ENCODE results near the gene ATP11A. TPM values are rescaled to one million over a fixed set of nuclear protein-coding genes. Genes with fewer than 3 reads are reported as not detected.
"Not testable (repeated sequence)": the region's sequence is repeated elsewhere in the genome, so short reads cannot be mapped to it uniquely, and the experiment has no call there.

ATP11A gene
- total and polyA plus RNA-seq, 7 donors: 3.9 to 48.6 (median 26.4) TPM

DNA sequence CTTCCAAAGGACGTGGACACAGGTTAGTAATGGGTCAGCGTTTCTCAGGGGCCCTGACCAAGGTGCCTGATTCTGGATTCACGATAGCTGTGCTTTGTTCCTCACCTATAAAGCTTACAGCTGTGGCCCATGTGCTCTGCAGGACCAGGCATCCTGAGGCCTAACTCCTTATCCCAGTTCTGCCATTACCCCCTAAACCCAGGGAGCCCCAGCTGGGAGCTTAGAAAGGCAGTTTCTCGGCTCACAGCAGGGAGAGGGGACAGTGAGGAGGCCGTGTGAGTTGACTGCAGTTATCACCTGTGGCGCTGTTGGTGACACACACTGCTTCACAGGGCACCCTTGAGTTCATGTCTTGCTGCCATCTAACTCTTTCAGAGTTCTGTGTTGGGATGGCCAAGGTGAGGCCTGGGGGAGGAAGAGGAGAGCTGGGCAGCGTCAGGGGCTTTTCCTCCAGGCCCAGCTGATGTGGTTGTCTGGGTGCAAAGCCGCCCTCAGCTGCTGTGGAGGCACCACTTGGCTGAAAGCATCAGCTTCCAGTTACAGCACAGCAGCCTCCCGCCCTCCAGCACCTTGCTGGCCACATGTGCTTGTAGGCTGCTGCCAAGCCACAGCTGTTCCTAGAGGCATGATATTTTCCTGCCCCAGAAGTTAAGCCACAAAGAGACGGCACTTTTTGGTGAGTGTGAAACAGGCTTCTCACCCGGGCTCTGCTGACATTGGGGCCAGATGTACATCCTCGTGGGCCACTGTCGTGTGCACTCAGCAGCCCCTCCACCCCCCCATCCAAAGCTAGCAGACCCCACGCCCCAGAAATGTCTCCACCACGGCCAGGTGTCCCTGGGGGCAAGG lies 179.6 kb downstream of the ATP11A start:
- Histone ChIP-seq H3K9me3 (no peaks in the 10 kb centered on the region), H3K27ac (no peak overlapping the region), H3K4me1 (no peaks in the 10 kb centered on the region), H3K4me3 (no peak overlapping the region), H3K36me3 (ENCODE audit: insufficient read depth in 1 of 2, low read depth in 1 of 2) (peaks cover 0 to 36% of the 10 kb centered on the region in 2 donors), H3K27me3 (ENCODE audit: insufficient read depth in 3 of 3, low read length in 2 of 3) (no peaks in the 10 kb centered on the region)
- intact Hi-C loops (cut with DNase I): loop anchor here in 1 of 2 donors (10.0 kb wide), 1 partner anchor 1395 kb away; no protein-coding TSS in a partner anchor
- TF ChIP-seq, protein P1, sequence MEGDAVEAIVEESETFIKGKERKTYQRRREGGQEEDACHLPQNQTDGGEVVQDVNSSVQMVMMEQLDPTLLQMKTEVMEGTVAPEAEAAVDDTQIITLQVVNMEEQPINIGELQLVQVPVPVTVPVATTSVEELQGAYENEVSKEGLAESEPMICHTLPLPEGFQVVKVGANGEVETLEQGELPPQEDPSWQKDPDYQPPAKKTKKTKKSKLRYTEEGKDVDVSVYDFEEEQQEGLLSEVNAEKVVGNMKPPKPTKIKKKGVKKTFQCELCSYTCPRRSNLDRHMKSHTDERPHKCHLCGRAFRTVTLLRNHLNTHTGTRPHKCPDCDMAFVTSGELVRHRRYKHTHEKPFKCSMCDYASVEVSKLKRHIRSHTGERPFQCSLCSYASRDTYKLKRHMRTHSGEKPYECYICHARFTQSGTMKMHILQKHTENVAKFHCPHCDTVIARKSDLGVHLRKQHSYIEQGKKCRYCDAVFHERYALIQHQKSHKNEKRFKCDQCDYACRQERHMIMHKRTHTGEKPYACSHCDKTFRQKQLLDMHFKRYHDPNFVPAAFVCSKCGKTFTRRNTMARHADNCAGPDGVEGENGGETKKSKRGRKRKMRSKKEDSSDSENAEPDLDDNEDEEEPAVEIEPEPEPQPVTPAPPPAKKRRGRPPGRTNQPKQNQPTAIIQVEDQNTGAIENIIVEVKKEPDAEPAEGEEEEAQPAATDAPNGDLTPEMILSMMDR (IDR thresholded peaks at IDR 0.05): no peak
- WGBS, 3 donors: 75 to 78% (median 77%) methylated on average over 15 of the region's 15 CpGs
- ATAC-seq: no peak
- DNase-seq: no peak

DNA sequence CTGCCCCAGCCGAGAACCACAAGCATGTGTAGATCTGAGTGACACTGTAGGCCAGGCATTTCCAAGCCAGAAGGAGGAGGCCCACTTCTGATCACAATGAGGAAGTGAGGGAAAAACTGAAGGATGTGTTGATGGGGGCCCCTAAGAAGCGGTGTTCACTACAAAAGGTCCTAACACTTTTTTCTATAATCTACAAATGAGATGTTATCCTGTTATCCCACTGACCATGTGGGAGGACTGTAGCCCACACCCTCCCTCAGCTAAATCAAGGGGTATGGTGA lies 180.2 kb downstream of the ATP11A start:
- DNase-seq: no peak
- no peaks in the 10 kb centered on the region for H3K27me3 ChIP-seq (ENCODE audit: insufficient read depth in 3 of 3, low read length in 2 of 3)
- WGBS, 3 donors: 84 to 92% (median 92%) methylated on average over 2 of the region's 2 CpGs
- H3K4me3 ChIP-seq: no peak overlapping the region
- H3K27ac ChIP-seq: no peak overlapping the region
- intact Hi-C loops (cut with DNase I): loop anchor here in 1 of 2 donors (10.0 kb wide), 1 partner anchor 1395 kb away; no protein-coding TSS in a partner anchor
- H3K36me3 ChIP-seq (ENCODE audit: insufficient read depth in 1 of 2, low read depth in 1 of 2): peaks cover 0 to 36% of the 10 kb centered on the region in 2 donors
- TF ChIP-seq, protein P1 (IDR thresholded peaks at IDR 0.05): no peak
- no peaks in the 10 kb centered on the region for H3K9me3 ChIP-seq
- H3K4me1 ChIP-seq: no peaks in the 10 kb centered on the region
- no peak for ATAC-seq

GRCh38 chr13:112870737-112871287 lies 181.0 kb downstream of the ATP11A start:
- Histone ChIP-seq H3K27ac (no peak overlapping the region), H3K9me3 (no peaks in the 10 kb centered on the region), H3K36me3 (ENCODE audit: insufficient read depth in 1 of 2, low read depth in 1 of 2) (peaks cover 0 to 38% of the 10 kb centered on the region in 2 donors), H3K27me3 (ENCODE audit: insufficient read depth in 3 of 3, low read length in 2 of 3) (no peaks in the 10 kb centered on the region), H3K4me1 (no peaks in the 10 kb centered on the region), H3K4me3 (no peak overlapping the region)
- WGBS, 3 donors: 82 to 87% (median 84%) methylated on average over 28 of the region's 28 CpGs
- TF ChIP-seq, protein P1 (IDR thresholded peaks at IDR 0.05): no peak
- ATAC-seq: no peak
- intact Hi-C loops (cut with DNase I): loop anchor here in 1 of 2 donors (10.0 kb wide), 1 partner anchor 1396 kb away; no protein-coding TSS in a partner anchor
- no peak for DNase-seq

- WGBS, 3 donors: 92 to 97% (median 96%) methylated on average over 12 of the region's 12 CpGs
- peak in 1 of 2 donors; percentile 38 for DNase-seq
- no peaks in the 10 kb centered on the region for H3K4me1 ChIP-seq
Measured at GRCh38 chr13:112871742-112872141, 181.9 kb downstream of the ATP11A start.

GRCh38 chr13:112872657-112873631 lies 183.1 kb downstream of the ATP11A start:
- H3K27me3 ChIP-seq (ENCODE audit: insufficient read depth in 3 of 3, low read length in 2 of 3); DNase-seq; H3K9me3 ChIP-seq; H3K27ac ChIP-seq; H3K4me3 ChIP-seq; ATAC-seq; H3K4me1 ChIP-seq: not testable (repeated sequence)
- H3K36me3 ChIP-seq (ENCODE audit: insufficient read depth in 1 of 2, low read depth in 1 of 2): peaks cover 0 to 42% of the 10 kb centered on the region in 2 donors
- 61 to 66% (median 64%) methylated on average over 25 of the region's 25 CpGs for WGBS, 3 donors
- intact Hi-C loops (cut with DNase I): loop anchor here in 1 of 2 donors (10.0 kb wide), 1 partner anchor 1398 kb away; no protein-coding TSS in a partner anchor

More at GRCh38 chr13:112871742-112872141, 181.9 kb downstream of the ATP11A start:
- Histone ChIP-seq H3K27ac (no peak overlapping the region), H3K4me3 (no peak overlapping the region), H3K9me3 (no peaks in the 10 kb centered on the region), H3K27me3 (ENCODE audit: insufficient read depth in 3 of 3, low read length in 2 of 3) (no peaks in the 10 kb centered on the region), H3K36me3 (ENCODE audit: insufficient read depth in 1 of 2, low read depth in 1 of 2) (peaks cover 0 to 41% of the 10 kb centered on the region in 2 donors)
- ATAC-seq: no peak
- intact Hi-C loops (cut with DNase I): loop anchor here in 1 of 2 donors (10.0 kb wide), 1 partner anchor 1397 kb away; no protein-coding TSS in a partner anchor
- TF ChIP-seq, protein P1 (IDR thresholded peaks at IDR 0.05): no peak

Measured in psoas muscle (tissue), 8 donors.